ENCODE data around the gene REXO1. TPM values are rescaled to one million over a fixed set of nuclear protein-coding genes. Genes with fewer than 3 reads are reported as not detected.

Gene REXO1
- total RNA-seq, 1 experiment from 2014 or later, result 52.1 TPM

DNA sequence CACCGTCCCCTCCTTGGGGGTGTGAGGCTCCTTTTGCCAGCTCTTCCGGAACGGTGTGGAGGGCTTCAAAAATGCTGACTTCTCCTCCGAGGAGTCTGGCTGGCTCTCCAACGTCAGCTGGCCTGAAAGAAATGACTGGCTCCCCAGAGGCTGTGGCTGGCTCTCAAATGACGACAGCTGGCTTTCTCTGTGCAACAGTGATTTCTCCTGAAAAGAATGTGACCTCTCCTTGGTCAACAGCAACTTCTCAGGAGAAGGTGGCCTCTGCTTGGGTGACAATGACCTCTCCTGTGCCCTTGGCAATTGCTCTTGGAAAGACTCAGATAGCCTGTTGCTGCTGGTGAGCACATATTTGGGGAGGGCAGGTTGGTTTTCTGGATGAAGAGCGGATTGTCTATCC is 65.8 kb downstream of the REXO1 start:
- DNase-seq (ENCODE audit: low read depth, low spot score) (no peak), ATAC-seq (no peak)
- Histone ChIP-seq H3K4me3 (ENCODE audit: low read depth in 2 of 2, low read length in 2 of 2) (no peak overlapping the region), H3K9me3 (ENCODE audit: control insufficient read depth, insufficient read depth, low read depth, low read length) (no peaks in the 10 kb centered on the region), H3K27me3 (ENCODE audit: control insufficient read depth, insufficient read depth, low read length) (no peaks in the 10 kb centered on the region), H3K27ac (ENCODE audit: low read length) (no peak overlapping the region), H3K4me1 (ENCODE audit: control insufficient read depth, insufficient read depth, low read length) (peaks cover 18% of the 10 kb centered on the region), H3K36me3 (ENCODE audit: control insufficient read depth, insufficient read depth, low read length) (no peaks in the 10 kb centered on the region)
- TF ChIP-seq, protein P1, sequence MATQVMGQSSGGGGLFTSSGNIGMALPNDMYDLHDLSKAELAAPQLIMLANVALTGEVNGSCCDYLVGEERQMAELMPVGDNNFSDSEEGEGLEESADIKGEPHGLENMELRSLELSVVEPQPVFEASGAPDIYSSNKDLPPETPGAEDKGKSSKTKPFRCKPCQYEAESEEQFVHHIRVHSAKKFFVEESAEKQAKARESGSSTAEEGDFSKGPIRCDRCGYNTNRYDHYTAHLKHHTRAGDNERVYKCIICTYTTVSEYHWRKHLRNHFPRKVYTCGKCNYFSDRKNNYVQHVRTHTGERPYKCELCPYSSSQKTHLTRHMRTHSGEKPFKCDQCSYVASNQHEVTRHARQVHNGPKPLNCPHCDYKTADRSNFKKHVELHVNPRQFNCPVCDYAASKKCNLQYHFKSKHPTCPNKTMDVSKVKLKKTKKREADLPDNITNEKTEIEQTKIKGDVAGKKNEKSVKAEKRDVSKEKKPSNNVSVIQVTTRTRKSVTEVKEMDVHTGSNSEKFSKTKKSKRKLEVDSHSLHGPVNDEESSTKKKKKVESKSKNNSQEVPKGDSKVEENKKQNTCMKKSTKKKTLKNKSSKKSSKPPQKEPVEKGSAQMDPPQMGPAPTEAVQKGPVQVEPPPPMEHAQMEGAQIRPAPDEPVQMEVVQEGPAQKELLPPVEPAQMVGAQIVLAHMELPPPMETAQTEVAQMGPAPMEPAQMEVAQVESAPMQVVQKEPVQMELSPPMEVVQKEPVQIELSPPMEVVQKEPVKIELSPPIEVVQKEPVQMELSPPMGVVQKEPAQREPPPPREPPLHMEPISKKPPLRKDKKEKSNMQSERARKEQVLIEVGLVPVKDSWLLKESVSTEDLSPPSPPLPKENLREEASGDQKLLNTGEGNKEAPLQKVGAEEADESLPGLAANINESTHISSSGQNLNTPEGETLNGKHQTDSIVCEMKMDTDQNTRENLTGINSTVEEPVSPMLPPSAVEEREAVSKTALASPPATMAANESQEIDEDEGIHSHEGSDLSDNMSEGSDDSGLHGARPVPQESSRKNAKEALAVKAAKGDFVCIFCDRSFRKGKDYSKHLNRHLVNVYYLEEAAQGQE (IDR thresholded peaks at IDR 0.05; ENCODE audit: insufficient read depth in 1 of 2, low read depth in 2 of 2, low read length in 1 of 2), result no peak
- TF ChIP-seq SIN3A (IDR thresholded peaks at IDR 0.05; ENCODE audit: borderline replicate concordance, insufficient read depth, low read depth, low read length), result no peak
- no peak for TF ChIP-seq POLR2AphosphoS5 (IDR thresholded peaks at IDR 0.05; ENCODE audit: low read depth, low read length)
- no peak for TF ChIP-seq TCF7L2 (IDR thresholded peaks at IDR 0.05; ENCODE audit: low read depth, low read length)
- TF ChIP-seq, protein P2, sequence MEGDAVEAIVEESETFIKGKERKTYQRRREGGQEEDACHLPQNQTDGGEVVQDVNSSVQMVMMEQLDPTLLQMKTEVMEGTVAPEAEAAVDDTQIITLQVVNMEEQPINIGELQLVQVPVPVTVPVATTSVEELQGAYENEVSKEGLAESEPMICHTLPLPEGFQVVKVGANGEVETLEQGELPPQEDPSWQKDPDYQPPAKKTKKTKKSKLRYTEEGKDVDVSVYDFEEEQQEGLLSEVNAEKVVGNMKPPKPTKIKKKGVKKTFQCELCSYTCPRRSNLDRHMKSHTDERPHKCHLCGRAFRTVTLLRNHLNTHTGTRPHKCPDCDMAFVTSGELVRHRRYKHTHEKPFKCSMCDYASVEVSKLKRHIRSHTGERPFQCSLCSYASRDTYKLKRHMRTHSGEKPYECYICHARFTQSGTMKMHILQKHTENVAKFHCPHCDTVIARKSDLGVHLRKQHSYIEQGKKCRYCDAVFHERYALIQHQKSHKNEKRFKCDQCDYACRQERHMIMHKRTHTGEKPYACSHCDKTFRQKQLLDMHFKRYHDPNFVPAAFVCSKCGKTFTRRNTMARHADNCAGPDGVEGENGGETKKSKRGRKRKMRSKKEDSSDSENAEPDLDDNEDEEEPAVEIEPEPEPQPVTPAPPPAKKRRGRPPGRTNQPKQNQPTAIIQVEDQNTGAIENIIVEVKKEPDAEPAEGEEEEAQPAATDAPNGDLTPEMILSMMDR (IDR thresholded peaks at IDR 0.05), result no peak
- ChIA-PET CTCF (no interaction called here), POLR2A (no interaction called here)
- intact Hi-C loops (cut with micrococcal nuclease; ENCODE audit: unreplicated experiment) (no loop called here), in situ Hi-C loops (cut with HindIII; ENCODE audit: low pct_unique_long_range_greater_than_20kb, low sequenced_read_pairs) (no loop called here)
- BruUV-seq (replicated peaks), result no TSS peak

DNA sequence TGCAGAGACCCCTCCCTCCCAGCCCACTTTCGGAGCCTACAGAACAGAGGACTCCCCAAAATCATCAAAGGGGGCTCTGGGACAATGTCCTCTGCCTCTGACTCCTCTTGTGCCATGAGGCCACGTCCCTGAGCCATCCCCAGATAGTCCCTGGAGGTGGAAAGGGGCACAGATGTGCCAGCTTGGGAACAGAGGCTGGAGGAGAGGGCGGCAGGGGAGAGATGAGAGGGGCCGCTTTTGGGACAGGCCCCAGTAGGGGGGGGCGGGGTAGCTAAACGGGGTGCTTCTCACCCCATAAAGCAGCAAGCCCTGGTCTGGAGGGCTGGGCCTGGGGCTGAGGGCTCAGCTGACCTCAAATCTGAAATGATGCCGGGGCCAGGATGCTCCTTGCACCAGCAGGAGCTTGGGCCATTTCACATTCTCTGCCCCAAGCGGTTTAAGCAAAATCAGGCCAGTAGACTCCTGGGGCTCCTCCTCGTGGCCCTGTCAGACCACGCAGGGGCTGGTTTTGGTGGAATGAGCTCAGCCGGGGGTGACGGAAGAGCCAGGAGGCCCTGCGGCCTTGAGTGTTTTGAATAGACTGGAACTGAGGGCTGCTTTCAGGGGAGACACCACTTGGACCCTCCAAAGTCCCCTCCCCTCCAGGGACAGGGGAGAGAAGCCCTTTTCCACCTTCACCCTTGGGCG is 67.9 kb downstream of the REXO1 start:
- H3K4me1 ChIP-seq (ENCODE audit: control insufficient read depth, insufficient read depth, low read length), result peaks cover 18% of the 10 kb centered on the region
- H3K4me3 ChIP-seq (ENCODE audit: low read depth in 2 of 2, low read length in 2 of 2), result no peak overlapping the region
- ATAC-seq (peak; percentile 80), DNase-seq (ENCODE audit: low read depth, low spot score) (no peak)
- ChIA-PET POLR2A (interaction anchor here (0.6 to 0.7 kb wide), 4 partner anchors 9 to 122 kb away, joined by 3 to 15 read pairs (median 4); no protein-coding TSS in a partner anchor), CTCF (interaction anchor here (0.5 to 1.1 kb wide), 12 partner anchors 10 to 252 kb away, joined by 3 to 14 read pairs (median 4); no protein-coding TSS in a partner anchor)
- intact Hi-C loops (cut with micrococcal nuclease; ENCODE audit: unreplicated experiment), result no loop called here
- H3K27me3 ChIP-seq (ENCODE audit: control insufficient read depth, insufficient read depth, low read length), result no peaks in the 10 kb centered on the region
- H3K9me3 ChIP-seq (ENCODE audit: control insufficient read depth, insufficient read depth, low read depth, low read length), result no peaks in the 10 kb centered on the region
- in situ Hi-C loops (cut with HindIII; ENCODE audit: low pct_unique_long_range_greater_than_20kb, low sequenced_read_pairs), result no loop called here
- no TSS peak for BruUV-seq (replicated peaks)
- H3K36me3 ChIP-seq (ENCODE audit: control insufficient read depth, insufficient read depth, low read length), result no peaks in the 10 kb centered on the region; the same call in 1 of the 2 replicates
- no peak overlapping the region; the same call in 1 of the 2 replicates for H3K27ac ChIP-seq (ENCODE audit: low read length)
- TF ChIP-seq, protein P2 (IDR thresholded peaks at IDR 0.05), result peak; percentile 52
- TF ChIP-seq, protein P1 (IDR thresholded peaks at IDR 0.05; ENCODE audit: insufficient read depth in 1 of 2, low read depth in 2 of 2, low read length in 1 of 2), result no peak

All from Panc1 (cell line).